Stimulated activated CD4-positive, alpha-beta T cell treated with anti-CD3 and anti-CD28 coated beads, Interleukin-4, amount 100 ng/mL, for 1 hour (primary cell): ENCODE data around the gene RABGAP1L.
"Not testable (repeated sequence)": the region's sequence is repeated elsewhere in the genome, so short reads cannot be mapped to it uniquely, and the experiment has no call there.

ENCODE experiments used
- DNase-seq: peaks from one replicate; pipeline ENCODE4 v3.0.0-alpha.2; 2020

The RABGAP1L gene

DNA sequence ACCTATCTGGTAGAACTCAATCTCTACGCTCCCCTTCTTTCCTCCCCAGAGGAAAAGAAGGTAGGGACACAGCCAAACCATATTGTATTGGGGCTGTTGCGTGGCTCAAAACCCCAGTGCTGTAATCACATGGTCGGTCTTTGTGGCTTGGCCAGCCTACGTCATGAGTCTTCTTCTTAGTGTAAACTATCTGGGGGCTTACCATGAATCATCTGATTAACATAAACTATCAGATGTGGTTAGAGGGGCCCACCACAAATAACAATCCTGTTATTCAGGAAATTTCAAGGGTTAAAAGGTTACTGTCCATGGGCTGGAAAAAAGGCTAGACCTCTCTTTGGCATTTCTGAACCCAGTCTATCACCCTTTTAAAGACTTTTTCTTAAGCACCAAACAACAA lies 238.9 kb downstream of the RABGAP1L start:
- no peak for DNase-seq

DNA sequence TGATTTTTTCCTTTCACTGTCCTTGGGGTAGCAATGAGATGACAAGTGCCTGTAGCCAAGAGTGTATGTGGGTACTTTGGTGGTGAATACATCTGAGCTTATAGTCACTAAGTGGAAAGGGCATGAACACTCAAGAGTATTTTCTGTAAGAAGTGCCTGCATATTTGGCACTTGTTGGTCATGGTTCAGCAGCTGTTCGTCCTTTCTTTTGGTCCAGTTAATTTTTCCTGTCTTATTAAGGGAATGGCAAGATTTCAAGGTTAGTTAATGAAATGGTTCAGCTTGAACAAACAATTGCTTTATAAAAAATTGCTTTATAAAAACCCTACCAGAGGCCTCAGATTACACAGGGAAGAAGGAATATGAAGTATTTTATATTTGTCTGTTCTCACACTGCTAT lies 239.9 kb downstream of the RABGAP1L start:
- no peak for DNase-seq

DNA sequence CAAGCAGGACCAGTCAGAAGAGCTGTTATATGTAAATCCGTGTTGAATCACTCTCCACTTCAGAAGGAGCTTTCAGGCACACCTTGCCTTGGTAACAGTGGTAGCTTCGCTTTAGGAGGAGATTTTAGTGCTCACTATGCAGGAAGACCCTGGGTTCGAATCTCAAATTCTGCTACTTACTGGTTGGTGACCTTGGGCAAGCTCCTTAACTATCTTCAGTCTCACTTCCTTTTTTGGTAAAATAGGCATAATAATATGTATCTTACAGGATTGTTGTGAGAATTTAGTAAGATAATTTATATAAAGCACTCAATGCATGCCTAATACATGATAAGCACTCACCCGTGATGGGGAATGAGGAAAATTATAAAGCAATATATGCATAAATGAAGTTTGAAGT lies 241.8 kb downstream of the RABGAP1L start:
- DNase-seq = no peak

DNA sequence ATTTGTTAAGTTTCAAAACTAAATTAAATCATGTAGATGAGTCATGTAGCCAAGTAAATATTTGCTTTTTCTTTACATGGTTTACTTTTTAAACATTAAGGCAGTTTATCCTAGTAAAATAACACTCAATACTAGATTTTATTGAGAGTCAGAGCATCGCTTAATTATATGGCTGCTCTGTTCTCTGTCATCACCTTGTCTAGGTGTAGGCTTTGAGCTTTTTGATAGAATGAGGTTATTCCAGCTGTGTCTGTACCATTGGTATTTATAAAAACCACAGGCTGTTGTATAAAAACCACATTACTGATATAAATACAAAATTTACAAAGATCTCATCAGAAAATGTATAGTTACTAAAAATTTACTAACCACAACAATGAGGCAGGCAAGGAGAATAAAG lies 245.9 kb downstream of the RABGAP1L start:
- DNase-seq = no peak

DNA sequence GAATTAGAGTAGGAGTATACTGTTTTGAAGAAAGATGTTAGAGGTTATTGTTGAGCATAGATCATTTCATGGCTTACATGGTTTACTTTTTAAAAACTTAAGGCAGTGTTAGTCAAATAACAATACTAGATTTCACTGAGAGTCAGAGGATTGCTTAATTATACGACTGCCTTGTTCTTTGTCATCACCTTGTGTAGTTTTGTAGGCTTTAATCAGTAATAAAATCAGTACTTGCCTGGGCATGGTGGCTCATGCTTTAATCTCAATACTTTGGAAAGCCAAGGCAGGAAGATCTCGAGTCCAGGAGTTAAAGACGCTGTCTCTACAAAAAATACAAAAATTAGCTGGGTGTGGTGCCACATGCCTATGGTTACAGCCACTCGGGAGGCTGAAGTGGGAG lies 247.1 kb downstream of the RABGAP1L start:
- DNase-seq = no peak

DNA sequence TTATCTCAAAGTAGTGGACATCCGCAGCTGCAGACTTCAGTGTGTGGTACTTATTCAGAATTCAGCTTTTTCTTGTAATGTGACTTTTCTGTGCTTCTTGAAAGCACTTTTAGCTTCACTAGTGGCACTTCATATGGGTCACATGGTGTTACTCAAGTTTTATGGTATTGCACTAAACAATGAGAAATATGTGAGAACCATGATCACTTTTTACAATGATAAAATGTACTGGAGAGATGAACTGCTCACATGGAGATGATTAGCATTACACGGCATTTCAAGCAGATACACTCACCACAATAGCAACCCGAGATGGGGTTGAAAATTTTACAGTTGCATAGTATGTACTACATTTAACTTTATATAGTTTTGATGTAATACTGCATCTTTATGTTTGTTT lies 248.3 kb downstream of the RABGAP1L start:
- DNase-seq = no peak

DNA sequence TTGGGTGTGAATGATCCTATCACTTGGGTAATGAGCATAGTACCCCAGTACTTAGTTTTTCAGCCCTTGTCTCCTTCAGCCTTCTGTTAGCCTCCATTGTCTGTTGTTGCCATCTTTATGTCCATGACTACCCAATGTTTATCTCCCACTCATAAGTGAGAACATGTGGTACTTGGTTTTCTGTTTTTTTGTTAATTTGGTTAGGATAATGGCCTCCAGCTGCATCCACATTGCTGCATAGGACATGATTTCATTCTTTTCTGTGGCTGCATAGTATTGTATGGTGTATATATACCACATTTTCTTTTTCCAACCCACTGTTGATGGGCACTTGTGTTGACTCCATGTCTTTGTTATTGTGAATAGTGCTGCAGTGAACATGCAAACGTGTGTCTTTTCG lies 248.8 kb downstream of the RABGAP1L start:
- no peak for DNase-seq

DNA sequence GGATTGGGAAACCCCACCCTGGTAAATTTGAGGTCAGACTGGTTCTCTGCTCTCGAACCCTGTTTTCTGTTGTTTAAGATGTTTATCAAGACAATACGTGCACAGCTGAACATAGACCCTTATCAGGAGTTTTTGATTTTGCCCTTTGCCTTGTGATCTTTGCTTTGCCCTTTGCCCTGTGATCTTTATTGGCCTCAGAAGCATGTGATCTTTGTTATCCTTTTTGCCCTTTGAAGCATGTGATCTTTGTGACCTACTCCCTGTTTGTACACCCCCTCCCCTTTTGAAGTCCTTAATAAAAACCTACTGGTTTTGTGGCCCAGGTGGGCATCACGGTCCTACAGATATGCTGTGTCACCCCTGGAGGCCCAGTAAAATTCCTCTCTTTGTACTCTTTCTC lies 250.5 kb downstream of the RABGAP1L start:
- DNase-seq = not testable (repeated sequence)

DNA sequence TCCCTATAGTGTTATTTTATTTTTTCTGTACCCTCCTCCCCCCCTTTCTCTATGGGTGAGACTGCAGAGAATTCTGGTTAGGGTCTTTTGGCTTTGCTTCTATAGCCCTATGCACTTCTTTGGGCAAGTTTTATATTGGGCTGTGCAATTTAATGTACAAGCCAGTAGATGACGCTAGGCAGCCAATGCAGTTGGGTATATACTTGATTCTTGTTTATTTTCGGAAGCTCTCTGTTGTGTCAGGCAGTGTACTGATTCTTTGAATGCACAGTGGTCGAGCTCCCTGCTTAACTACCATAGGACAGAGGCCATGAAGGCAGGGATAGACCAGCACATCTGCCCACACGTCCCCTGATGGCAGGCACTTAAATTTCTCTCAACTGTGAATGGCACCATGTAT lies 254.3 kb downstream of the RABGAP1L start:
- no peak for DNase-seq

DNA sequence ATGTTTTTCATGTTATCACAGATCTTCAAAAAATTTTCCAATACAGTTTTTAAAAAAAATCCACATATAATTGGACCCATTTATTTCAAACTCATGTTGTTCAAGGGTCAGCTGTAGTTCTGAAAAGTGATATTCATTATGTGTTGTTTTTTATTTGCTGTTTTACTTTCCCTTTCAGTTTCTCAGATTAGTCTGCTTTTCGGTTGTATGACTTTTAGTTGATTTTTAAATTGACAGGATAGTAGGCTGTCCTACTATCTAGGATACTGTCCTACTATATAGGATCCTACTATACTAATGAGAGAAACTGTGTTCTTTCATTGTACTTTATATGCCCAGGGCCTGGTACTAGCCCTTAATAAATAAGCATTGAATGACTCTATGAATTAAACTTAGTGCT lies 254.9 kb downstream of the RABGAP1L start:
- no peak for DNase-seq

DNA sequence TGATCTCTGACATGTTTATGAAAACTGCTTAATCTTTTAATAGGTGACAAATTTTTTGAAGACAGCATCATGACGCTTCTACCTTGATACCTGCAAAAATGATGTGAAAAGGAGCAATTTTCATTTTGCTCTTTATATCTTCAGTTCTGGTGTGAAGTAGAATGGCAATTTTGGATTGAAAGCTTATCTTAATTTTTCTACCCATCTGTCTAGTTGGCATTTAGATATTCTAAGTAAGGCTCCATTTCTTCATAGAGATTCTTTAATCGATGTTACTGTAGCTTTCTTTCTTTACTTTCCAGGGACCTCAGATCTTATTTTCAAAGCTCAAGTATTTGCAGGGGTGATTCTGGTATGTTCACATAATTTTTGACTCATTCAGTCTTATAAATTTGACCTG lies 256.2 kb downstream of the RABGAP1L start:
- no peak for DNase-seq

DNA sequence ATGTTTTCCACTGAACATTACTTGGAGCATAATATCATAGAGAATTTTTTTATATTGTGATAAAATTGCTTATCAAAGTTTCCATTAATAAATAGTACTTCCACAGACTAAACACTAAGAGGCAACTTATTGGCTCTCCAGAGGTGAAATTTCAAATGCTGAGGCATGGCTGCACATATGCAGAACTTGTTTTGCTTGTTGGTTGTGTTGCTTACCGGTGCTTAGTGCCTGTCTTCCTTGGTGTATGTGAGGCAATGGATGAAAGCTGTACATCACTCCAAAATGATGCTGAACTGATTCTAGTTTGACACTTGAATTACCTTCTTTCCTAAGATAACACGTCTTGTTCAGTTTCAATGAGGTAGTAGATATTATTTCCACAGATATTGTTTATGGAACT lies 258.6 kb downstream of the RABGAP1L start:
- no peak for DNase-seq

DNA sequence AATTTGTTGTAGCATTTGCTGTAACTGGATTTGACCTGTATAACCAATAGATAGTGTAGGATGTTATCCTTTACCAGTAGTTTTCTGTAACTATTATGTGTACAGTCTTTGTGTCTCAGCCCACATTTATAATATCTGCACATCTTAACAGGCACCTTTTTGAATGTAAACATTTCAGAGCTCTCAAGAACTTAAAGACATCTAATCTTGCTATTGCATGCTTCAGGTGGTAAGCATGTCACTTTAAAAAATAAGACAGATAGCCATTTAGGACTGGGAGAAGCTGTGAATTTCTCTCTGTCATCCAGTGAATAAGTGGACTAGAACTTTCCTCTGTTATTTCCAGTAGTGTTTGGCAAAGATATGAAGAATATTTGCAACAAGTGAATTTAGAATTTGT lies 265.8 kb downstream of the RABGAP1L start:
- no peak for DNase-seq

DNA sequence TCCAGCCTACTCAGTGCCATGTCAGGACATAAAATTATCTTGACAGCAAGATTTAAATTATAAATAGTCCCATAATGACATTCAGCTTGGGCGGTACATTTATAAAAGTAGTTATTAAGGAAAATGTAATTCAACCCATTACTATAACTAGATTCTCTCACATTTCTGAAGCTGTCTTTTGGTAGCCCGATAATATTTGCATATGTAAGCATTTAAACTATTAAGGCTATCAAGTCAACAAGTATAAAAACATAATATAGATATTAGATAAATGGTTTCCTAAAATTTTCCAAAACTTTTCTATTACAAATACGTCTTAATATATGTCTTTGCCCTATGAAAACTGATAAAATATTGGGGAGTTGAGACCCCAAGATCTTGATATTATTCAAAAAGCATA lies 266.8 kb downstream of the RABGAP1L start:
- no peak for DNase-seq

DNA sequence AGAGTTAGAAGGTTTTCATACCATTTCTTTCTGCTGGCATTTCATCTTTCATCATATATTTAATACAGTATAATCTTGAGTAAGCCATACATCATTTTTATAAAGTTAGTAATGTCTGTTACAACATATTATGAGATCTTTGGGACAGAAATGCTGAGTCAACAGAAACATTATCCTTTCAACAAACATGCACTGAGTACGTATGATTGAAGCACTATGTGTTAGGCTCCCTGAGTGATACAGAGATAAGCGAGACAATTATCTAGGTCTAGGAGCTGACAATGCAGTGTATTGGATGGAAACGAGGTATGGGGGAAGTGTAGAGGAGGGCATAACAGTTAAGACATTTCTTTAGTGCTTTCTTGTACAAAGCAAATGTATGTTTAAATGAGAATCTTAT lies 268.7 kb downstream of the RABGAP1L start:
- DNase-seq = no peak

DNA sequence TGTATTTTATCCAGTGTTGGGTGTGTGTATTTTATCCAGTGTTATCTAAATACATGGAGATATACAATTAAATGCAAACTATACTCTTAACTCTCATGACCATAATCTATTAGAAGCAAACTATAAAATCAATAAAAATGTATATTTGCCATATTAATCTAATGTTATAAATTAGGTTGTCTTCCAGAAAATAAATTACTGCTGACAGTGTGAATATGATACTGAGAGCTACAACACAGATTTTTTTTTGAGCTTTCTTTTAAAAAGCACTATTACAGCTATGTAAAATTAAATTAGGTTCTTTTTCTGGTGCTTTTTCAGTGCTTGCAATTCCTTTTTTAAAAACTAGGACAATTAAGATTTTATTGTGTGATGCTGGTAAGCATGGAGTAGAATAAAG lies 269.4 kb downstream of the RABGAP1L start:
- DNase-seq = no peak

DNA sequence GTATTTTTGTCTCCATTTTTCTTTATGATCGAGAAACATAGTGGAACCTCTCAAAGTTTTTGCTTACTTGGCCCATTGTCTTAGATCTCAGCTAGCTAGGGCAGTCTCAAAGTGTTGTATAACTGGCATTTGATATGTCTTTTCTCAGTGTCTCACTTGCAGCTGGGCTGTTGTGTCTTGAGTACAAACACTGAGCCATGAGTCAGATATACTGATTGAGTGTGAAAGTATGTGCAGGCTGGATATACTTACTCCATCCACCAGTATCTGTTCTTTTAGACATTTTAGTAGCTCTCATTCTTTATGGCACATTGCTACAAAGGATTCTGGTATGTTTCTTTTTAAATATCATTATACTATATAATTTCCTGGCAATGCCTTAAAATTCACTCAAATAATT lies 274.1 kb downstream of the RABGAP1L start:
- DNase-seq = no peak

DNA sequence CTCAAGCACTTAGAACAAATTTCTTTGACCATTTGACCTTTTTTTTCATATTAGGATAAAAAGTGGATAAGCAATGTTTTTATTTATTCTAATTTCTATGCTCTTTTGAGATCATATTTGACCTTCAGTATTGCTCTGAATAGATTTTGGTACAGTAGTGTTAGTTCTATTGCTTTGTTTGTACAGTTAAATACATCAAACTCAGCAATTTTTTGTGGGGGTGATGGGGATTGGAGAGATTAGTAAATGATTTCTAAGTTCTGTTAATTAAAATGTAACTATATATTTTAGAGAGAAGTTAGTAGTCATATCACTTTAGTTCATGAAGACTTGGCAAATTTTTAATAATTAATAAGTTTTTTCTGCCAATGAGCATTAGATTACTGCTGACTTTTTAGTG lies 286.0 kb downstream of the RABGAP1L start:
- no peak for DNase-seq

DNA sequence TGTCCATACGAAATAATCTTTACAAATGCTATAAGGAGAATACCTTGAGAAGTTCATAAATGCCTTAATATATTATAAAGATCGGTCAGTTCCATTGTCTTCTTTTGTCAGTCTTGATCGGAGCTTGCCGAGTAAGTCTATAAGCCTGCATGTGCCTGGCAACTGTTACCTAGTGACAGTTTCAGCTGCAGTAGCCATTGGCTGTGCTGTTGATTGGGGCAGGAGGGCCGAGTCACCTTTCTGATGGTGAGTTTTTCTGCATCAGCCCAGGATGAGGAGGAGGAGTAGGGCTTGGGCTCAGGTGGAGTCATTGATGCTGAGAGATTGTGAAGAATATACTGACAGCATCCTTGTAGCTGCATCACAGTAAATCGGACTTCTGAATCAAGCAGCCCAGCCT lies 286.5 kb downstream of the RABGAP1L start:
- no peak for DNase-seq

DNA sequence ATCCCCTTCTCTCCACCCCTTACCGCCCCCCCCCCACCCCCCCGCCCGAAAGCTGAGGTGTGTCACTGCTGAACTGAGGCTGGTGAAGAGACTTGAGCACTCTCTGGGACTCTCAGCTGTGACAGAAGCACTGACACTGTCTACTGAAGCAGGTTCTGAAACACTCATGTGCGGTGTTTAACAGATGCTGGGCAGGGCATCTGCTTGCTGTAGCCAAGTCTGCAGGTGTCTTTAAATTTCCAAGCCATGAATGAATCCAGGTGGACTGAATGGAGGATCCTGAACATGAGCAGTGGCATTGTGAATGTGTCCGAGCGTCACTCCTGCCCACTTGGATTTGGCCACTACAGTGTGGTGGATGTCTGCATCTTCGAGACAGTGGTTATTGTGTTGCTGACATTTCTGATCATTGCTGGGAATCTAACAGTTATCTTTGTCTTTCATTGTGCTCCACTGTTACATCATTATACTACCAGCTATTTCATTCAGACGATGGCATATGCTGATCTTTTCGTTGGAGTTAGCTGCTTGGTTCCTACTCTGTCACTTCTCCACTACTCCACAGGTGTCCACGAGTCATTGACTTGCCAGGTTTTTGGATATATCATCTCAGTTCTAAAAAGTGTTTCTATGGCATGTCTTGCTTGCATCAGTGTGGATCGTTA lies 288.7 kb downstream of the RABGAP1L start, which contains the start of gene GPR52:
TSS of gene GPR52 (plus strand) at position 99 of the 665 bp plus-strand sequence. CDS start at position 247, 148 bp downstream.
- DNase-seq = no peak

DNA sequence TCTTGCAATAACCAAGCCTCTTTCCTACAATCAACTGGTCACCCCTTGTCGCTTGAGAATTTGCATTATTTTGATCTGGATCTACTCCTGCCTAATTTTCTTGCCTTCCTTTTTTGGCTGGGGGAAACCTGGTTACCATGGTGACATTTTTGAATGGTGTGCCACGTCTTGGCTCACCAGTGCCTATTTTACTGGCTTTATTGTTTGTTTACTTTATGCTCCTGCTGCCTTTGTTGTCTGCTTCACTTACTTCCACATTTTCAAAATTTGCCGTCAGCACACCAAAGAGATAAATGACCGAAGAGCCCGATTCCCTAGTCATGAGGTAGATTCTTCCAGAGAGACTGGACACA lies 289.2 kb downstream of the RABGAP1L start:
- no peak for DNase-seq

DNA sequence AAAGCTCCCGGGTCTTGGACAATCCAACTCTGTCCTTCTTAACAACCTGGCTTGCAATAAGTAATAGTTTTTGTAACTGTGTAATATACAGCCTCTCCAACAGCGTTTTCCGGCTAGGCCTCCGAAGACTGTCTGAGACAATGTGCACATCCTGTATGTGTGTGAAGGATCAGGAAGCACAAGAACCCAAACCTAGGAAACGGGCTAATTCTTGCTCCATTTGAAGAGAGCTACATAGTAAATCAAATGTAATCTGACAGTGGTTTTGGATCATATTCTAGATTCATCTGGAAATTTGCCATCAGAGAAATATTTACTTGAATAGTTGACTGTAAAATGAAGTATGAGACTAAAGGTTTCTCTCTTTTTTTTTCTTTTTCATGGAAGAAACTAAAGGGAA lies 289.7 kb downstream of the RABGAP1L start:
- DNase-seq = no peak

DNA sequence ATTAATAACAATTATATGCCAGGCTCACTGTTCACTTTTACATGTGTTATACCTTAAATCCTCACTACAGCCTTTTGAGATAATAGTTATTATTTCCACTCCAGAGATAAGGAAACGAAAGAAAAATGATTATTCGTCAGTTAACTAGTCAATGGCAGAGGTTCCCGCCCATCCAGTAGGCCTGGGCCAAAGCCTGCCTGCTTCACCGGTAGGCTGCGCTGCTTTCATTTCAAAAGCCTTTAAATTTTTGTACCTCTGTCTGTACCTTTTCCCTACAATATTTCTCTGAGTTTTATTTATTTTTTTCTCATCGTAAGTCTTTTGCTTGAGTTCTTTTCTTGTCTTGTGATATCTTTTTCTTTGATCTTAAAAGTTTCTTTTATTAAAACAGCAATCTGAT lies 292.1 kb downstream of the RABGAP1L start:
- no peak for DNase-seq

DNA sequence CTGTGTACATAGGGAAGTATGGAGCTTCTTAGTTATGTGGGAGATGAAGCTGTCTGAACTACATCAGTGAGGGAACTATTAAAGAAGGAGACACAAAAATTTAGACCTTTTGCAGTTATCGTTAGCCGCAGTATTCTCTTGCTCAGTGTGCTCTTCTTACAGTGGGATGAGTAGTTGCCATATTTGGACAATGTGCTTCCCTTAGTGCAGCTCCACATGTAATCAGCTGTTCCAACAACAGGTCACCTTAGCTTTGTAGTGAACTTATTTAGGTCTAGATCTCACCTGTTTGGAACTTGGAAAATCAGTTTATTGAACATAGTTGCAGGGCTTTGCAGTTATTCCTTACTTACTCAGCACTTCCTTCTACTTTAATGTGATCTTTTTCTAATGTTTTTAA lies 306.5 kb downstream of the RABGAP1L start:
- no peak for DNase-seq

DNA sequence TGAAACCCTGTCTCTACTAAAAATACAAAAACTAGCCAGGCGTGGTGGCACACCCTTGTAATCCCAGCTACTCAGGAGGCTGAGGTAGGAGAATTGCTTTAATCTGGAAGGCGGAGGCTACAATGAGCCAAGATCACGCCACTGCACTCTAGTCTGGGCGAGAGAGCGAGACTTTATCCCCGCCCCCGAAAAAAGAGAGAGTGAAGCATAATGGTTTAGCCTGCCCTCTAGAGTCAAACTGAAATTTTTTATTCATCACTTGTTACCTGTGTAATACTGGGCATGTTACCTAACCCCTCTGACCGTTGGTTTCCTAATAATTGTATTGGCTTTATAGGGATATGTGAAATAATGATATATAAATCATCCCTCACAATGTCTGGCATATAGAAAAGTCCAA lies 307.3 kb downstream of the RABGAP1L start:
- DNase-seq = no peak

DNA sequence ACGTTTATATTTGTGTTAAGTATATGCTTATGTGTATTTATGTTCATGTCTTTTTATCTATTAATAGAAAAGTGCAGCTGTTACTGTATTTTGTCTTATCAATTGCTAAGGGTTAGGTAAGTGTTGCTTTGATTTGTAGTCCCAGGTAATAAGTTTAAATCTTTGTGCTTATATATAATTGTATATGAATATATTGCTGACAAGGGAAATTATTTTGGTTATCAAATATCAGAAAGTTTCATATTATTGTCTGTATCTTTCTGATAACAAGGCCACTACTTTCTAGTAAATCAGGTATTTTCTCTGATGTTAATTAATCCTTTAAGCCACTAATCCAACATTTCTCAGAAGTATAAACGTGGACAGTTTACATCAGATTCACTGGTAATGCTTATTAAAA lies 309.7 kb downstream of the RABGAP1L start:
- no peak for DNase-seq
